ENCODE results near the gene CLIP2. TPM values are rescaled to one million over a fixed set of nuclear protein-coding genes. Genes with fewer than 3 reads are reported as not detected.

Gene CLIP2
- total RNA-seq, 1 donor from 2014 or later: 48.9 TPM

DNA sequence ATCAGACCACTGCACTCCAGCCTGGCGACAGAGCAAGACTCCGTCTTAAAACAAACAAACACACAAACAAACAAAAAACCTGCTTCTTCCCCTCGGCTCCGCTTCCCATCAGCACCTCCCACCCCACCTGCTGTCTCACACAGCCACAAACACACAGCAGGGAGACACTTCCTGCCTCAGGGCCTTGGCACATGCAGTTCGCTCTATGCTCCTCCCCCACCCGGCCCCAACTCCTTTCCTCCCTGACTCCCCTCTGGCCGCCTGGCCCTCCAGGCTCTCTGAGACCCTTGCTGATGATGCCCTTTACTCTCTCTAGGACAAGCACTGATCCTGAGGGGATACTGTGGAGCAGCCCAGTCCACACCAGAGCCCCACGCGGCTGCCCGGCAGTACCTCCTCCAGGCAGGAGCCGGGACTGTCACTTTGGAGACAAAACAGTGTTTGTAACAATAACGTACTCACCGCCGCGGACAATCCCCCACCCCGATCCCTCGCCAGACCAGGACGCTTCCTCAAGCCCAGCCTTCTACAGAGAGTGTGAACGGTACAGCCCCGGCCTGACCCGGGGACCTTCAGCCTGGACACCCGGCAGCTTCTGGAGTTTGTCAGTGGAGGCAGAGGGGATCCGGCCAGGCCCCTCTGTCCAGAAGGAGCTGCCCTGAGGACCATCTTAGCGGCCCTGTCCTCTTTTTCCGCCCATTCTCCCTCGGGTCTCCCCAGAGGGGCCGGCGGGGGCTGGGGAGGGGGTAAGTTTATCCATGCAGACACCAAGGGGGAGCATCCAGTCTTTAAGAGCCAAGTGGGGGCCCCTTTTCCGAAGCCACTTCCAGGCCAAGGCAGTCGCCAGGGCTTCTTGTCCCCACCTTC lies 114.5 kb downstream of the CLIP2 start:
- DNase-seq (ENCODE audit: extremely low spot score, unreplicated experiment): no peak
- H3K27ac Mint-ChIP-seq: no peak overlapping the region
- H3K9me3 Mint-ChIP-seq: no peaks in the 10 kb centered on the region
- TF ChIP-seq, protein P1, sequence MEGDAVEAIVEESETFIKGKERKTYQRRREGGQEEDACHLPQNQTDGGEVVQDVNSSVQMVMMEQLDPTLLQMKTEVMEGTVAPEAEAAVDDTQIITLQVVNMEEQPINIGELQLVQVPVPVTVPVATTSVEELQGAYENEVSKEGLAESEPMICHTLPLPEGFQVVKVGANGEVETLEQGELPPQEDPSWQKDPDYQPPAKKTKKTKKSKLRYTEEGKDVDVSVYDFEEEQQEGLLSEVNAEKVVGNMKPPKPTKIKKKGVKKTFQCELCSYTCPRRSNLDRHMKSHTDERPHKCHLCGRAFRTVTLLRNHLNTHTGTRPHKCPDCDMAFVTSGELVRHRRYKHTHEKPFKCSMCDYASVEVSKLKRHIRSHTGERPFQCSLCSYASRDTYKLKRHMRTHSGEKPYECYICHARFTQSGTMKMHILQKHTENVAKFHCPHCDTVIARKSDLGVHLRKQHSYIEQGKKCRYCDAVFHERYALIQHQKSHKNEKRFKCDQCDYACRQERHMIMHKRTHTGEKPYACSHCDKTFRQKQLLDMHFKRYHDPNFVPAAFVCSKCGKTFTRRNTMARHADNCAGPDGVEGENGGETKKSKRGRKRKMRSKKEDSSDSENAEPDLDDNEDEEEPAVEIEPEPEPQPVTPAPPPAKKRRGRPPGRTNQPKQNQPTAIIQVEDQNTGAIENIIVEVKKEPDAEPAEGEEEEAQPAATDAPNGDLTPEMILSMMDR (conservative IDR thresholded peaks at IDR 0.05): no peak
- no peaks in the 10 kb centered on the region for H3K27me3 Mint-ChIP-seq
- H3K4me1 Mint-ChIP-seq (ENCODE audit: unreplicated experiment): no peaks in the 10 kb centered on the region
- H3K36me3 Mint-ChIP-seq: no peaks in the 10 kb centered on the region
- H3K4me3 Mint-ChIP-seq: no peak overlapping the region

DNA sequence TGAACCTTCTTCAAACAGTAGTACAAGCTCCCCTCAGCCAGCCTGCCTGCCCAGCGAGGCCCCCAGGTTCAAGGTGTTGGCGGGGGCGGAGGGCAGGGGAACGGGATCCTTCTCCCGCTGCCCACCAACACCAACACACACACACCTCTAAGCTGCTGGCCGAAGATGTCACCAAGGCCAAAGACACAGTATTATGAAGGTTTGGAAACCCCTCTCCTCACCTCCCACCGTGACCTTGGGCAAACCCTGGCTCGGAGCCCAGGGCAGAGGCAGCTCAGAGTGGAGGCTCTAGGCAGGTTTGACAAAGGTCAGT lies 115.1 kb downstream of the CLIP2 start:
- H3K9me3 Mint-ChIP-seq: no peaks in the 10 kb centered on the region
- TF ChIP-seq, protein P1 (conservative IDR thresholded peaks at IDR 0.05): no peak
- H3K27ac Mint-ChIP-seq: no peak overlapping the region
- no peak for DNase-seq (ENCODE audit: extremely low spot score, unreplicated experiment)
- no peak overlapping the region for H3K4me3 Mint-ChIP-seq
- no peaks in the 10 kb centered on the region for H3K27me3 Mint-ChIP-seq
- no peaks in the 10 kb centered on the region for H3K4me1 Mint-ChIP-seq (ENCODE audit: unreplicated experiment)
- no peaks in the 10 kb centered on the region for H3K36me3 Mint-ChIP-seq

DNA sequence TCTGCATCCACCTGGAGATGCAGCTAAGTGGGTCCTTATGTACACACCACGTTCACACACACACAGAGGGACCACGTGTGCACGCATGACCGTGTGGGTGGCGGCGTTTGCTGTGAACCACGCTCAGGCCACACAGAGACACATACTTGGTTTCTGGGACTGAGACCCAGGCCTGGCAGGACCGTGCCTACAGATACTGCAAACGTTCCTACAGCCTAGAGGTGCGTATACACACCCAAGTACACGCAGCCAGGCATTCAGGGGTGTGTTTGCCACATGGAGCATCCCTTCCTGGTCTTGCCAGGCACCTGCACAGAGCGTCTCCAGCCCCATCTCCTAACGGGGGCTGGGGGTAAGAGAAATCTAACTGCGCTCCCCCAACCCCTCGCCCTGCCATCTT lies 115.5 kb downstream of the CLIP2 start:
- DNase-seq (ENCODE audit: extremely low spot score, unreplicated experiment): no peak
- no peak overlapping the region for H3K4me3 Mint-ChIP-seq
- H3K36me3 Mint-ChIP-seq: no peaks in the 10 kb centered on the region
- no peaks in the 10 kb centered on the region for H3K4me1 Mint-ChIP-seq (ENCODE audit: unreplicated experiment)
- TF ChIP-seq, protein P1 (conservative IDR thresholded peaks at IDR 0.05): no peak
- no peak overlapping the region for H3K27ac Mint-ChIP-seq
- no peaks in the 10 kb centered on the region for H3K9me3 Mint-ChIP-seq
- H3K27me3 Mint-ChIP-seq: no peaks in the 10 kb centered on the region

DNA sequence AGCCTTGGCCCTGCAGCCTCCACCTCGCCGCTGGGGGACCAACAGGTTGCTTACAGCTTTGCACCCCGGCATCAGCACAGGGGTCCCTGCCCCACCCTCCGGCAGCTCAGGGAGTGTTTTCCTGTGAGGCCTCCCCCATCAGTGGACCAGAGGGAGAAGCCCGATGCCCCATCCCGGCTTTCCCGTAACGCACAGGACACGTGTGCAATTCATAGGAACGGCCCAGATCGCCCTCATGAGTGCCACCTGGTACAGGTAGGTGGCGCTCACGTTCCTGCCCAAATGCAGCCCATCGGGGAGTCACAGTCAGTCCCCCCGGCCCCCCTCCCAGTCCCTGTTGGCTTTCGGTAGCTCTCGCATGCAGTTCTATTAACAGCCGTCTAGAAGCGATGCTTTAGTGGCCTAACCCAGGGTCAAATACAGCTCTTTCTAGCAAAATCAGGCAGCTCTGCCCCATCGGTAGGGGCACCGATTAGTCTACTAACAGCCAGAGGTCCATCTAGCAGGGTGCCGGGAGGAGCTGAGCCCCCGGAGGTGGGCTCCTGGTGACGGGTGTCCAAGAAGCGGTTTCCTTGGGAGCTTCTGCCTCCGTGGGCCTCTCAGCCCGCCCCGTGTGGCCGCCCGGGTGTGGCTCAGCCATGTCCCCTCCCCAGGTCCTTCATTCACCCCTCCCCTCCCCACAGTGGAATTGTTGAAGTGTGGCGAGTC lies 116.1 kb downstream of the CLIP2 start:
- Mint-ChIP-seq H3K36me3 (no peaks in the 10 kb centered on the region), H3K4me3 (no peak overlapping the region), H3K27ac (no peak overlapping the region), H3K27me3 (no peaks in the 10 kb centered on the region), H3K9me3 (no peaks in the 10 kb centered on the region), H3K4me1 (ENCODE audit: unreplicated experiment) (no peaks in the 10 kb centered on the region)
- DNase-seq (ENCODE audit: extremely low spot score, unreplicated experiment): no peak
- TF ChIP-seq, protein P1 (conservative IDR thresholded peaks at IDR 0.05): peak; percentile 61

DNA sequence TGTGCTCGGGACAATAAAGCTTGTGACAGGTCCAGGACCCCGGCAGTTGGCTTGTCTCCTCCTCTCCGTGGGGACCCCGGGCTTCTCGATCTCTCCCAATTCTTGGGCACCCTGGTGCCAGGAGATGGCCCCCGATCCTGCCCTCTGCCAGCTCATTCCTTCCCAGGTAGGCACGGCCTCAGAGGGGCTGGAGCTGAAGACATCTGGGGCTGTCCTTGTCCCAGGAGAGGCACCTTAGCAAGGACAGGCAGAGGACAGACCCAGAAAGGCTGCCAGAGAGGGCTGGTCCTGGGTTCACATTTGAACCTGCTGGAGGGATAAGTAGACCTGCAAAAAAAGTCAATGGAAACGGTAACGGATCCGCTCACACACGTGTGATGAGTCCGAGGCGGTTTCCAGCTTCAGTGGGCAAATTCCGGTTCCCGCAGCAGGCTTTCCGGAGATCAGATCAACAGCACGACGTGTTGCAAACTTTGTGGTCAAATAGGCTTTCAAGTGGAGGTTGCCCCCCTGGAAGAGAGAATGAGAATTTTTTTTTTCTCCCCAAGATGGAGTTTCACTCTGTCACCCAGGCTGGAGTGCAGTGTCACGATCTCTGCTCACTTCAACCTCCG lies 116.8 kb downstream of the CLIP2 start:
- H3K27me3 Mint-ChIP-seq: no peaks in the 10 kb centered on the region
- H3K4me3 Mint-ChIP-seq: no peak overlapping the region
- DNase-seq (ENCODE audit: extremely low spot score, unreplicated experiment): no peak
- no peaks in the 10 kb centered on the region for H3K36me3 Mint-ChIP-seq
- no peaks in the 10 kb centered on the region for H3K4me1 Mint-ChIP-seq (ENCODE audit: unreplicated experiment)
- no peaks in the 10 kb centered on the region for H3K9me3 Mint-ChIP-seq
- no peak overlapping the region for H3K27ac Mint-ChIP-seq
- TF ChIP-seq, protein P1 (conservative IDR thresholded peaks at IDR 0.05): no peak

Data from type B pancreatic cell (in vitro differentiated cells).